NCI-H1436 (cell line): Measurements from ENCODE around the gene WDR36.

ENCODE experiments used
- DNase-seq: peaks from one replicate; lab custom pipeline; 2025; lab: John Stamatoyannopoulos, UW

The WDR36 gene

DNA sequence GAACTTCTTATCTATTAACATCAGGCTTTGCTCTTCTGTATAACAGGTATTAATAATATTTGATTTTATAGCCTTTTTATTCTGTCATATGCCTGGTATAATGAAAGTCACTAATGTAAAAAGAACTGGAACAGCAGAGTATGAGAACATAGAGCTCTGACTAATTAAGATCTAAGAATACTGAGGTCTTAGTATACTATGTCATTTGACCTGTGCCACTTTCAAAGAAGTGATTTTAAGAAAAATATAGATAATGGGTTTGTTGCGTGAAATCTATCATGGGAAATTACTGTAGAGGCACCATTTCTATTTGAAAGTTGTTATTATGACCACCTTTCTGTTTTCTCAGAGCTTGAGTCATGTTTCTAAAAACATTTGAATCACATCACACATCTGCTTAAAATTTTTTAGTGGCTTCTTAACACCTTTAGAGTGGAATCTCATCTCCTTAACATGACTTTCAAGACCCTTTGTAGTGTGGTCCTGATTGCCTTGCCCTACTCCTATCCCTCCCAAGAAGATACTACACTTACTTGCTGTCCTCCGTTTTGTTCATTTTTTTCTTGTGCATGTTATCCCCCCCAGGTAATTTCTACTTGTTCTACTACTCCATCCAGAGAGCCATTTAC lies 14.3 kb downstream of the WDR36 start:
- no peak for DNase-seq

GRCh38 chr5:111107371-111107770 lies 15.2 kb downstream of the WDR36 start:
- DNase-seq = no peak

DNA sequence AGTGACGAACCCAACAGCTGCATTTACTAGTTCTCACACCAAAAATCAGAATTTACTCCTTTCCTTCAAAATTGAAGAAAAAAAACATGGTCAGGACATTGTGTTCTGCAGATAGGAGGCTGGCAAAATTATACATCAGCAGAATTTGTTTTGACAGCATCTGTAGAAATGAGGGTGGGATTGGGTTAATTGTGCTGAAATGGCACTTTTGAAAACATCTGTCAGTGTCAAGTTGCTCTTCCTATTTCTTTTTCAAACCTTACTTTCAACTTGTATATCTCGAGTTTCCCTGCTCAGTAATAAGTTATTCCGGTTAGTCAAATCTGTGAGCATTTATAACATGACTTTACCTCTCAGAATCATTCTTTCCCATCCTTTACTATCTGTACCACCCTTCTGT lies 19.8 kb downstream of the WDR36 start:
- no peak for DNase-seq

DNA sequence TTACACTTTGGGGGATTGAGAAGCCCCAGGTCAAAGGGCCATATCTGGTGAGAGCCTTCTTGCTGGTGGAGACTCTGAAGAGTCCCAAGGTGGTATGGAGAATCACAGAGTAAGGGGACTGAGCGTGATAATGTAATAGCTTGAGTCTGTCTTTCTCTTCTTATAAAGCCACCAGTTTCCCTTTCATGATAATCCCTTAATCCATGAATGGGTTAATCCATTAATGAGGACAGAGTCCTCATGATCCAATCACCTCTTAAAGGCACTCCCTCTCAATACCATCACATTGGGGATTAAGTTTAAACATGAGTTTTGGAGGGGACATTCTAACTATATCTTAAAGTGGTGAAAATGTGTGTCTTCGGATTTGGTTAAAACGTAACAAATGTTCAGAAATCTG lies 21.5 kb downstream of the WDR36 start:
- DNase-seq = no peak

DNA sequence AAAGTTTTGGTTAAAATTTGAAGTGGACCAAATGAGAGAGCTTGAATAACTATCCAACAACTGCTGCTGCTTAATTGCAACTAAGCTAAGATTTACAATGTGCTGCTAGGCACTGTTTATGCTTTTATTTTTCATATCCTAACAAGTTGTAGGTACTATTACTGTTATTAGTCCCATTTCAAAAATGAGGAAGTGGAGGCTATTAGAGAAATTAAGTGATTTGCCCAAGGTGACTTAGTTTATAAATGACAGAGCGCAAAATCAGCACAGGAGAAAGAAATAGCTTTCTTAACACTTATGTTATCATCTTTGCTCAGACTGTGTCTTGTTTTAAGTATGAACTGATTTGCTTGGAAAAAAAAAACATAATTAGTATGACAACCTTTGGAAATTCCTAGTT lies 23.1 kb downstream of the WDR36 start:
- no peak for DNase-seq

- no peak for DNase-seq
Measured at GRCh38 chr5:111116550-111116949, 24.4 kb downstream of the WDR36 start.

DNA sequence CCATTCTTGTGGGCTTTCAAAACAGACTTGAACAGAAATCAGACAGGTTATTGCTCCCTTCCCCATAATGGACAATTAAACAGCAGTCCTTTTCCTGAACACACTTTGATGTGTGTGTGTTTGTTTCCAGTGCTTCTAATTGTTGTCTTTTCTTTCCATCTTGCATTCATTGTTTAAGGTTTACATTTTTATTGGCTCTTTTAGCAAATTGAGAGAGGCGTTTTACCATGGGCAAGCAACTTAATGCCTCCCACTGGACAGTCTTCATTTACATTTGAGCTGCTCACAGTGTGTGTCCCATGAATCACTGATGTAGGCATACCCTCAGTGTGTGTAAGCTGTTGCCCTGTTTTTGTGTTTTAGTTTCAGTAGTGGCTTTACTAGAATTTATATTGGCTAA lies 25.0 kb downstream of the WDR36 start:
- no peak for DNase-seq

- no peak for DNase-seq
Measured at GRCh38 chr5:111119221-111119620, 27.1 kb downstream of the WDR36 start.

- DNase-seq = no peak
Measured at GRCh38 chr5:111119856-111120255, 27.7 kb downstream of the WDR36 start.

GRCh38 chr5:111120911-111121310 lies 28.8 kb downstream of the WDR36 start:
- DNase-seq = no peak

GRCh38 chr5:111121926-111122325 lies 29.8 kb downstream of the WDR36 start:
- DNase-seq = no peak

DNA sequence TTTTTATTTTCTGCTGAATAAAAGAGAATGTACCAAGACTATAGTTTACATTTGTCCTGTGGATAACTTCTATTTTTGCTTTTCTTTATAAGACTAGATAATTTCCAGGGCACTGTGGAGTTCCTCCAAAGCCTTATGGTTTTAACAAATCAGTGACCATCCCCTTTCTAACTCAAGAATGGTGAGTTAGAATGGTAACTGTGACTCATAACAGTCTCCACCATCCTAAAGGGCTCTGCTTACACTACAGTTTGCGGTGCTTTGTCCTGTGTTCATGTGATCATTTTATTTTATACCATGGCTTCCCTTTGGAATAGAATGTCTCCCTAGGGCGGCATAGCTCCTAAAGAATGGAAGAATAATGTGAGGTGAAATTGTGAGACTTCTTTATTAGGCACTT lies 30.2 kb downstream of the WDR36 start:
- no peak for DNase-seq

- DNase-seq = no peak
Measured at GRCh38 chr5:111124793-111125192, 32.6 kb downstream of the WDR36 start.

GRCh38 chr5:111126896-111127295 lies 34.7 kb downstream of the WDR36 start:
- no peak for DNase-seq

GRCh38 chr5:111127453-111128195 lies 35.5 kb downstream of the WDR36 start:
- no peak for DNase-seq

- DNase-seq = no peak
Measured at GRCh38 chr5:111129938-111130337, 37.8 kb downstream of the WDR36 start.

- no peak for DNase-seq
Measured at GRCh38 chr5:111131356-111131755, 39.2 kb downstream of the WDR36 start.

- no peak for DNase-seq
Measured at GRCh38 chr5:111132076-111132475, 39.9 kb downstream of the WDR36 start.

DNA sequence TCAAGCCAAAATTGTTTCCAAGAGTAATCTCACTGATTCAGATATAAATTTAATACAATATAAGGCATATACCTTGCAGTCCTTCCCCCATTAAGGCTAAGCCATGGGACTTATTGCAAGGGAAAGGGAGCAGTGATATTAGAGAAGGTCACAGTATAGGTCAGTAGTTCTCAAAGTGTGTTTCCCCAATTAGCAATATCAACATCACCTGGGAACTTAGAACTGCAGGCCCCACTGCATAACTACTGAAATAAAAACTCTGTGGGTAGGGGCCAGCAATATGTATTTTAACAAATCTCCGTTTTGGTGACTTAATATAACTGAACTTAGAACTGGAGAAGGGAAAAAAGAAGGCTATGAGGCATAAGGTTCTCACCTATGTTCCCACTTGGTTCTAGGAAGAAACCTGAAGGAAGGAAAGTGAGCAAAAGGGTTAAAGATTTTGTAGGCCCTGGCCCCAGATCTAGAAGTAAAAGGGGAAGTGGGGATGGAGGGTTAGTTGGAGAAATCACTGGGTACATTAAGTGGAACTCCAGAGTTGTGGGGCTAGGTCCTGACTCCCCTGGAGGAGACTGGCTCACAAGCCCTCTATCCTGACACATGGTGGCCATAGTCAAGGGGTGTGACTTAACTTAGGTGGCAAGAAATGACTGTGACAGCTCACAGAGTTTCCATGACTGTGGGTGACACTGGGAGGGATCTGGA lies 40.7 kb downstream of the WDR36 start:
- no peak for DNase-seq

- no peak for DNase-seq
Measured at GRCh38 chr5:111133436-111133751, 41.2 kb downstream of the WDR36 start.

GRCh38 chr5:111134087-111134486 lies 41.9 kb downstream of the WDR36 start:
- no peak for DNase-seq

GRCh38 chr5:111134864-111135263 lies 42.7 kb downstream of the WDR36 start:
- no peak for DNase-seq

DNA sequence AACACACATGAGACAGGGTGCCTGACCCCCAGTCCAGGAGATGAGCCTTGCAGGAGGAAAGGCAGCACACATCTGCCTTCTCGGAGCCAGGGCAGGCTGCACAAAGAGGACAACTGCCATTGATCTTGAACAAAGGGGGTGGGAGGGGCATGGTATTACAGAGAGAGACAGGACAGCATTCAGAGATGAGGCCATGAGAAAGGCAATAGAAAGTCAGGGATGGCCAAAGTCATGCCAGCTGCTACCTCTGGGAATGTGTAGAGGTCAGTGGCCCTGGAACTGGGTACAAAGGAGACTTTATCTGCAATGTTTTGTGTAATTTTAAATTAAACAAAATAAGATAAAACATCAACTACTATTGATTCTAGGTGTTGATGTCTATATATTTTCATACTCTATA lies 43.2 kb downstream of the WDR36 start:
- DNase-seq = no peak

- no peak for DNase-seq
Measured at GRCh38 chr5:111135946-111136345, 43.8 kb downstream of the WDR36 start.
